Esophagus squamous epithelium (tissue), 4 donors: Measurements from ENCODE around the gene TBX20.

ENCODE experiments used
- POLR2A ChIP-seq, 4 donors: fragments of 450-650 bp; IDR thresholded peaks; one replicate each; pipeline ENCODE4 v1.6.1; 2017; ENCODE audit warnings: antibody characterized with exemption in 4 of 4, mild to moderate bottlenecking in 4 of 4, moderate library complexity in 3 of 4
- TF ChIP-seq, protein P1 (sequence below), 6 experiments: fragments of 450-650 bp in 4 of 6; fragments of 200-600 bp in 2 of 6; sonication (generic) in 2 of 6; IDR thresholded peaks; one replicate each; pipeline ENCODE4 v1.5.1; 2016 to 2019; ENCODE audit warnings: antibody characterized with exemption in 6 of 6, mild to moderate bottlenecking in 4 of 6, moderate library complexity in 4 of 6

DNA sequence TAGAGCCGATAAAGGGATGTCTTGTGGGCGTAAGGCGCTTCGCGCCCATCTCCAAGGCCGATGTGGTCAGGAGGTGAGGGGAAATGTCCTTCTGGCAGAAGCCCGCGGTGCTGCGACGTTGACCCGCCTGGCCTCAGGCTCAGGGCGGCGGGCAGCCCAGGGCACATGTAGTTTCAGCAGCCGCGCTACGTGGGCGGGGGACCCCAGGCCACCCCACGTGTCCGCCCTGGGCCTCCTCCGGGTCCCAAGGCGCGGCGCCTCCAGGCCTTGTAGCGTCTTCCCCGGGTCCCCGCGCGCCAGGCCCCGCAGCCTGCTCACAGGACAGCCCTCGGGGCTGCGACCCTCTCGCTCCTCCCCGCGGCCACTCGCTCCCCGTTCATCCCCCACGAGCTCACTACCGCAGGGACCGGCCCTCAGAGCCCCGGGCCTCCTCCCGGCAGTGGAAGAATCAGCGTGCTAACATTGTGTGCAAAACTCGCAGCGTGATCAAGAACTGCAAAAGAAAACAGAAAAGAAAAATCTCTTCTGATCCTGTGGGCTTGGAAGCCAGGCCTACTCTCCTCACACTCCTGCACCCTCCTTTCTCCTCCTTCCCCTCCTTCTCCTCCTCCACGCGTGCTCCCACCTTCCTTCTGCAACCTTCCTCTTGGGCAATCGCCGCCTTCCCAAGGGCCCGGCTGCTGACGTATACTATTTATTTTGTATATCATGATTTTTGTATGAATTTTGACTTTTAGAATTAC, 4.4 kb upstream of the TBX20 start:
- TF ChIP-seq, protein P1, sequence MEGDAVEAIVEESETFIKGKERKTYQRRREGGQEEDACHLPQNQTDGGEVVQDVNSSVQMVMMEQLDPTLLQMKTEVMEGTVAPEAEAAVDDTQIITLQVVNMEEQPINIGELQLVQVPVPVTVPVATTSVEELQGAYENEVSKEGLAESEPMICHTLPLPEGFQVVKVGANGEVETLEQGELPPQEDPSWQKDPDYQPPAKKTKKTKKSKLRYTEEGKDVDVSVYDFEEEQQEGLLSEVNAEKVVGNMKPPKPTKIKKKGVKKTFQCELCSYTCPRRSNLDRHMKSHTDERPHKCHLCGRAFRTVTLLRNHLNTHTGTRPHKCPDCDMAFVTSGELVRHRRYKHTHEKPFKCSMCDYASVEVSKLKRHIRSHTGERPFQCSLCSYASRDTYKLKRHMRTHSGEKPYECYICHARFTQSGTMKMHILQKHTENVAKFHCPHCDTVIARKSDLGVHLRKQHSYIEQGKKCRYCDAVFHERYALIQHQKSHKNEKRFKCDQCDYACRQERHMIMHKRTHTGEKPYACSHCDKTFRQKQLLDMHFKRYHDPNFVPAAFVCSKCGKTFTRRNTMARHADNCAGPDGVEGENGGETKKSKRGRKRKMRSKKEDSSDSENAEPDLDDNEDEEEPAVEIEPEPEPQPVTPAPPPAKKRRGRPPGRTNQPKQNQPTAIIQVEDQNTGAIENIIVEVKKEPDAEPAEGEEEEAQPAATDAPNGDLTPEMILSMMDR (IDR thresholded peaks at IDR 0.05): no peak
- no peak for TF ChIP-seq POLR2A (IDR thresholded peaks at IDR 0.05)
